Neuronal stem cell (in vitro differentiated cells): Measurements from ENCODE around the gene SLC6A18.
A peak's percentile ranks its signal among the peaks of the same experiment; 100 is the strongest.
"Not testable (repeated sequence)": the region's sequence is repeated elsewhere in the genome, so short reads cannot be mapped to it uniquely, and the experiment has no call there.

ENCODE experiments used
- DNase-seq: peaks from one replicate; pipeline ENCODE4 v3.0.0-alpha.2; 2013; ENCODE audit warnings: low spot score
- H2AFZ ChIP-seq: one replicate; pipeline ENCODE4 v1.6.1; 2013; ENCODE audit warnings: mild to moderate bottlenecking, low read length, inconsistent platforms
- H2AK5ac ChIP-seq: 2 replicates; pipeline ENCODE4 v1.6.1; 2013; ENCODE audit warnings: low read depth, mild to moderate bottlenecking, inconsistent platforms, low read length, moderate library complexity, mixed read lengths
- H2BK120ac ChIP-seq: 2 replicates; pipeline ENCODE4 v1.6.1; 2013; ENCODE audit warnings: low read depth, mild to moderate bottlenecking, inconsistent platforms, low read length, moderate library complexity, mixed read lengths
- H2BK12ac ChIP-seq: one replicate; pipeline ENCODE4 v1.6.1; 2013; ENCODE audit warnings: low read length, inconsistent platforms
- H2BK15ac ChIP-seq: 2 replicates; pipeline ENCODE4 v1.6.1; 2013; ENCODE audit warnings: mild to moderate bottlenecking, low read length, inconsistent platforms, mixed read lengths
- H2BK5ac ChIP-seq: one replicate; pipeline ENCODE4 v1.6.1; 2013; ENCODE audit warnings: inconsistent platforms, mild to moderate bottlenecking, low read length, moderate library complexity
- H3K14ac ChIP-seq: one replicate; pipeline ENCODE4 v1.6.1; 2013; ENCODE audit warnings: low read length, inconsistent platforms
- H3K18ac ChIP-seq: 2 replicates; pipeline ENCODE4 v1.6.1; 2013; ENCODE audit warnings: low read length, inconsistent platforms
- H3K23ac ChIP-seq: 2 replicates; pipeline ENCODE4 v1.6.1; 2013; ENCODE audit warnings: low read depth, mild to moderate bottlenecking, mixed read lengths, low read length, inconsistent platforms; ENCODE audit not compliant: poor library complexity
- H3K27ac ChIP-seq: replicated peaks from 3 replicates; pipeline ENCODE4 v1.5.1; 2013; ENCODE audit warnings: low read length, inconsistent platforms
- H3K27me3 ChIP-seq, 3 experiments: 2 replicates each; pipeline ENCODE4 v1.6.1; 2013; ENCODE audit warnings: low read length in 3 of 3, mild to moderate bottlenecking in 2 of 3, inconsistent platforms in 1 of 3, low read depth in 1 of 3, mixed read lengths in 1 of 3, moderate library complexity in 1 of 3; ENCODE audit not compliant: control insufficient read depth in 3 of 3, insufficient read depth in 3 of 3
- H3K36me3 ChIP-seq, 2 donors: replicated peaks in 1 of 2; 2 replicates each; pipeline ENCODE4 v1.6.1; 2013; ENCODE audit warnings: low read length in 2 of 2; ENCODE audit not compliant: control insufficient read depth in 2 of 2, insufficient read depth in 2 of 2
- H3K4ac ChIP-seq: 2 replicates; pipeline ENCODE4 v1.6.1; 2013; ENCODE audit warnings: inconsistent platforms, mild to moderate bottlenecking, low read length, moderate library complexity
- H3K4me1 ChIP-seq, 2 donors: 1 replicate in 1 of 2; 2 replicates in 1 of 2; pipeline ENCODE4 v1.6.1; 2013; ENCODE audit warnings: low read length in 2 of 2, low read depth in 1 of 2; ENCODE audit not compliant: control insufficient read depth in 2 of 2, insufficient read depth in 1 of 2
- H3K4me2 ChIP-seq: one replicate; pipeline ENCODE4 v1.6.1; 2013; ENCODE audit warnings: mild to moderate bottlenecking, low read length, inconsistent platforms; ENCODE audit not compliant: insufficient read depth, poor library complexity, severe bottlenecking
- H3K4me3 ChIP-seq, 2 donors: 2 replicates each; pipeline ENCODE4 v1.5.1; 2013; ENCODE audit warnings: low read length in 2 of 2, mild to moderate bottlenecking in 2 of 2, inconsistent platforms in 1 of 2, moderate library complexity in 1 of 2
- H3K79me1 ChIP-seq: one replicate; pipeline ENCODE4 v1.6.1; 2013; ENCODE audit warnings: low read depth, mild to moderate bottlenecking, inconsistent platforms, low read length, moderate library complexity
- H3K9ac ChIP-seq: one replicate; pipeline ENCODE4 v1.6.1; 2013; ENCODE audit warnings: mild to moderate bottlenecking, low read depth, low read length, inconsistent platforms; ENCODE audit not compliant: poor library complexity
- H3K9me3 ChIP-seq, 2 donors: replicated peaks in 1 of 2; 2 replicates each; pipeline versions ENCODE3 to v1.6.1; 2013; ENCODE audit warnings: low read length in 2 of 2, mild to moderate bottlenecking in 2 of 2, inconsistent platforms in 1 of 2, low read depth in 1 of 2, mixed read lengths in 1 of 2, moderate library complexity in 1 of 2; ENCODE audit not compliant: control insufficient read depth in 2 of 2, insufficient read depth in 1 of 2
- H4K8ac ChIP-seq: one replicate; pipeline ENCODE4 v1.6.1; 2013; ENCODE audit warnings: low read depth, mild to moderate bottlenecking, inconsistent platforms, low read length, moderate library complexity
- H4K91ac ChIP-seq: one replicate; pipeline ENCODE4 v1.6.1; 2013; ENCODE audit warnings: low read length, low read depth, mild to moderate bottlenecking, inconsistent platforms; ENCODE audit not compliant: poor library complexity
- WGBS, 2 donors: extraction: QIAGEN DNeasy Blood & Tissue Kit; methylation state at CpG; one replicate each; pipeline ENCODE4 v1.1.7; 2013; ENCODE audit warnings: missing lambda C conversion rate in 2 of 2, mixed read lengths in 1 of 2; ENCODE audit not compliant: insufficient read length in 2 of 2, insufficient replicate concordance in 1 of 2; ENCODE audit errors: extremely low coverage in 2 of 2; 5-methylcytosine and 5-hydroxymethylcytosine counted together

SLC6A18 gene

DNA sequence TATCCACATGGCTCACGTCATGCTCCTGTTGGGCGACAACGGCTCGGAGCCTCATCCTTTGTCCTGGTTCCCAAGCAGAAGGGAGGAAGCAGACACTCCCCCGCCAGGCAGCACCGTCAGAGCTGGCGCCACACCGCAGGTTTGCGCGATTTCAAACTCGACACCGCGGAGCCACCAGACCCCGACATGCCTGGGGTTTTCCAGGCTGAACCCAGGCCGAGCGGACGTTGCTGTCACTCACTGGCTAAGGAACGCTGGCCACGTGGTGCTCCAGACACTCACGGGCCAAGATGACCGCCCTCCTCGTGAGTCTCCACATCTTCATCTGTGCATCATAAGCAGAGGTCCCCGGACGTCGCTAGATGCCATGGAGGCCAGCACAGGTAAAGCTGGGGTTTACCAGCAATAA is 60.7 kb downstream of the SLC6A18 start:
- Histone ChIP-seq H3K36me3 (peaks cover 0 to 6% of the 10 kb centered on the region in 2 donors), H2AFZ (no peak overlapping the region), H3K23ac (no peak overlapping the region), H4K8ac (no peak overlapping the region), H3K9me3 (peaks cover 0 to 4% of the 10 kb centered on the region in 2 donors), H3K14ac (no peak overlapping the region), H2BK120ac (no peak overlapping the region), H3K4me2 (no peak overlapping the region), H2BK15ac (no peak overlapping the region), H4K91ac (no peak overlapping the region), H3K27me3 (peaks cover 0 to 3% (median 0%) of the 10 kb centered on the region in 3 experiments), H2BK5ac (no peak overlapping the region), H3K4me3 (no peak overlapping the region), H3K4me1 (no peaks in the 10 kb centered on the region), H3K27ac (no peak overlapping the region), H3K4ac (no peak overlapping the region), H3K79me1 (peaks cover 8% of the 10 kb centered on the region), H2BK12ac (no peak overlapping the region), H3K18ac (no peak overlapping the region), H3K9ac (no peak overlapping the region), H2AK5ac (no peak overlapping the region)
- no peak for DNase-seq
- WGBS, 2 donors: no CpG with 5 or more reads among the region's 25 CpGs

DNA sequence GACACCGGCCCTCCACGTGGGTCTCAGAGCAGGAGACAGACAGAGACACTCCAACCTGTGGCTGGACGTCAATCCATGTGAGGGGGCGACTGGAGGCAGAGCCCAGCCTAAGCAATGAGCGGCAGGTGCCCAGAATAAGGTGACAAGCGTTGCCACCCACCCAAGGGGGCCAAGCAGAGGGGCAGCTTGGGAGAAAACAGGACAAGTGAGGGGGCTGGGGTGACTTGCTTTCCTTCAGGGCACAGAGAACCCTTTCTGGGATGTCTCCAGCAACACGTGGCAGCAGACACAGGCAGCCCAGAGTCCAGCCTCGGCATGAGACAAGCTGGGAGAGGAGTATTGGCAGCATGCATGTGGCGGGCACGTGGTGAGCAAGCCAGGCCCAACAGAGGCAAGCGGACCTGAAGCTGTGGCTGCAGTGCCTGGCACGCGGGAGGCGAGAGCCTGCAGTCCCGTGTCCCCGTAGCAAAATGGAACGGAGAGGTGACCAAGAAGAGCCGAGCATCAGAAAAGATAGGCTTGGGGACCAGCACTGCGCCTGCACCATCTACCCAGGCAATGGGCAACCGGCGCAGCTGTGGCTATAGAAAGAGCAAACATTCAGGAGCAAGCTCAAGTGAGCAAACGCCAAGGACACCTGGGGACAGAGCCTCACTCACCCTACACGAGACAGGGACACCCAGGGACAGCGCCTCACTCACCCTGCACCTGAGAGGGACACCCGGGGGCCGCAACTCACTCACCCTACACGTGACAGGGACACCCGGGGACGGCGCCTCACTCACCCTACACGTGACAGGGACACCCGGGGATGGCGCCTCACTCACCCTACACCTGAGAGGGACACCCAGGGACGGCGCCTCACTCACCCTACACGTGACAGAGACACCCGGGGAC is 63.5 kb downstream of the SLC6A18 start:
- Histone ChIP-seq H2BK5ac (no peak overlapping the region), H3K18ac (no peak overlapping the region), H3K9me3 (peaks cover 0 to 4% of the 10 kb centered on the region in 2 donors), H2AFZ (no peak overlapping the region), H2AK5ac (no peak overlapping the region), H3K4me2 (no peak overlapping the region), H3K4ac (no peak overlapping the region), H3K4me1 (no peaks in the 10 kb centered on the region), H3K9ac (no peak overlapping the region), H3K4me3 (no peak overlapping the region), H3K23ac (peak overlapping the region; percentile 55), H3K27me3 (peaks cover 0 to 17% (median 0%) of the 10 kb centered on the region in 3 experiments), H2BK120ac (no peak overlapping the region), H2BK15ac (no peak overlapping the region), H4K91ac (no peak overlapping the region), H3K14ac (peak overlapping the region; percentile 71), H3K79me1 (peaks cover 6% of the 10 kb centered on the region), H3K27ac (no peak overlapping the region), H4K8ac (no peak overlapping the region), H3K36me3 (peaks cover 0 to 6% of the 10 kb centered on the region in 2 donors), H2BK12ac (peak overlapping the region; percentile 30)
- no CpG with 5 or more reads among the region's 37 CpGs for WGBS, 2 donors
- DNase-seq: no peak

DNA sequence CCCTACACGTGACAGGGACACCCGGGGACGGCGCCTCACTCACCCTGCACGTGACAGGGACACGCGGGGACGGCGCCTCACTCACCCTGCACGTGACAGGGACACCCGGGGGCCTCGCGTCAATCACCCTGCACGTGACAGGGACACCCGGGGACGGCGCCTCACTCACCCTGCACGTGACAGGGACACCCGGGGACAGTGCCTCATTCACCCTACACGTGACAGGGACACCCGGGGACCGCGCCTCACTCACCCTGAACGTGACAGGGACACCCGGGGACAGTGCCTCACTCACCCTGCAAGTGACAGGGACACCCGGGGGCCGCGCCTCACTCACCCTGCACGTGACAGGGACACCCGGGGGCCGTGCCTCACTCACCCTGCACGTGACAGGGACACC is 64.4 kb downstream of the SLC6A18 start:
- H3K18ac ChIP-seq, DNase-seq, H3K4me3 ChIP-seq, H2BK5ac ChIP-seq, H2BK15ac ChIP-seq, H3K14ac ChIP-seq, H3K27ac ChIP-seq, H2BK120ac ChIP-seq, H3K9me3 ChIP-seq, H3K4me1 ChIP-seq, H4K8ac ChIP-seq, H3K36me3 ChIP-seq, H2AFZ ChIP-seq, H3K4ac ChIP-seq, H2AK5ac ChIP-seq, H3K9ac ChIP-seq, H4K91ac ChIP-seq, H3K23ac ChIP-seq, H3K4me2 ChIP-seq, H3K79me1 ChIP-seq, H2BK12ac ChIP-seq: not testable (repeated sequence)
- peaks cover 0 to 25% (median 0%) of the 10 kb centered on the region in 3 experiments for H3K27me3 ChIP-seq
- WGBS, 2 donors: no CpG with 5 or more reads among the region's 32 CpGs

DNA sequence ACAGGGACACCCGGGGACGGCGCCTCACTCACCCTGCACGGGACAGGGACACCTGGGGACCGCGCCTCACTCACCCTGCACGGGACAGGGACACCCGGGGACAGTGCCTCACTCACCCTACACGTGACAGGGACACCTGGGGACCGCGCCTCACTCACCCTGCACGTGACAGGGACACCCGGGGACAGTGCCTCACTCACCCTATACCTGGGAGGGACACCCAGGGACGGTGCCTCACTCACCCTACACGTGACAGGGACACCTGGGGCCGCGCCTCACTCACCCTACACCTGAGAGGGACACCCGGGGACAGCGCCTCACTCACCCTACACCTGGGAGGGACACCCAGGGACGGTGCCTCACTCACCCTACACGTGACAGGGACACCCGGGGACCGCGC is 65.8 kb downstream of the SLC6A18 start:
- not testable (repeated sequence) for H2BK12ac ChIP-seq, H3K27ac ChIP-seq, H3K36me3 ChIP-seq, H2AFZ ChIP-seq, H4K91ac ChIP-seq, H2AK5ac ChIP-seq, DNase-seq, H3K9me3 ChIP-seq, H3K14ac ChIP-seq, H3K18ac ChIP-seq, H3K4me1 ChIP-seq, H3K23ac ChIP-seq, H3K79me1 ChIP-seq, H3K4me2 ChIP-seq, H2BK120ac ChIP-seq, H2BK5ac ChIP-seq, H3K9ac ChIP-seq, H4K8ac ChIP-seq, H3K4ac ChIP-seq, H3K4me3 ChIP-seq, H2BK15ac ChIP-seq
- no CpG with 5 or more reads among the region's 24 CpGs for WGBS, 2 donors
- H3K27me3 ChIP-seq: peaks cover 3 to 36% (median 8%) of the 10 kb centered on the region in 3 experiments
